Measurements from ENCODE around the gene SULT1A1. TPM values are rescaled to one million over a fixed set of nuclear protein-coding genes. Genes with fewer than 3 reads are reported as not detected.

SULT1A1 gene
- total and polyA plus RNA-seq, 2 of the 13 experiments (the other 11 are each of a cell fraction or from before 2014, with no cell fraction given) = 114 to 147 TPM

DNA sequence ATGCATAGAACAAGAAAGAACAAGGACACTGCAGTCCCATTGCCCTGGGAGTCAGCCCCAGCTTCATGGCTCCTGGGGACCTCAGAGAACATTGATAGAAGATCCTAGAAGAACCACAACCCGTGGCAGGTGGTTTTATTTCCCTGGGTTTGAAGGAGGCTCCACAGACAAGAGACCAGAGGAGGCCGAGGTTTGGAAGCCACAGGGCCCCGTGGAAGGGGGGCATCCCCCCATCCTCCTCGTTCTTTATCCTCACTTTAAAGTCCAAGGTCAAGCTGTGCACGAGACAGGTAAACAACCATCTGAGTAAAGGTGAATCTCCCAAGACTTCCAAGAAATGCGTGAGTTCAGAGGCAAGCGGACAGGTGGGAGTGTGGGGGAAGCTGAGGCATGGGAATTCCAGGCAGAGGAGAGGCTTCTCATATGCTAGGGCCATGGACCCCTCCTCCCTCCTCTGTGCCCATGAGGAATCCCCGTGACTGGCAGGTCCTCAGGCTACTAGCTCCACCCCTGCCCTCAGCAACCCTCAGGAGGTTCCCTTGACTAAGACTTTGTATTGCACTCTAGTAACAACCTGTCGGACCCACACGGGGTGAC lies 849 bp upstream of the SULT1A1 start (continued):
- TF ChIP-seq NR2F1 (CRISPR knock-in tag; IDR thresholded peaks at IDR 0.05) = no peak
- peak; percentile 45; the same call in 1 of the 2 replicates for TF ChIP-seq RXRA (CRISPR knock-in tag; IDR thresholded peaks at IDR 0.05)
- no peak for TF ChIP-seq STAG1 (CRISPR knock-in tag; IDR thresholded peaks at IDR 0.05)
- no peak for TF ChIP-seq FOXO4 (CRISPR knock-in tag; conservative IDR thresholded peaks at IDR 0.05)
- 0 out of 2 replicates have a peak, but pooled peaks have one; percentile 39 for TF ChIP-seq ZSCAN31 (CRISPR knock-in tag; IDR thresholded peaks at IDR 0.05; ENCODE audit: low read depth)
- no peak for TF ChIP-seq CEBPG (CRISPR knock-in tag; IDR thresholded peaks at IDR 0.05)
- TF ChIP-seq MATR3 (CRISPR knock-in tag; IDR thresholded peaks at IDR 0.05) = no peak
- no peak for TF ChIP-seq TCF7 (IDR thresholded peaks at IDR 0.05; ENCODE audit: low read depth)
- no peak for TF ChIP-seq ZNF430 (CRISPR knock-in tag; IDR thresholded peaks at IDR 0.05)
- TF ChIP-seq KLF9 (CRISPR knock-in tag; IDR thresholded peaks at IDR 0.05; ENCODE audit: low read depth) = no peak
- TF ChIP-seq, protein P1, sequence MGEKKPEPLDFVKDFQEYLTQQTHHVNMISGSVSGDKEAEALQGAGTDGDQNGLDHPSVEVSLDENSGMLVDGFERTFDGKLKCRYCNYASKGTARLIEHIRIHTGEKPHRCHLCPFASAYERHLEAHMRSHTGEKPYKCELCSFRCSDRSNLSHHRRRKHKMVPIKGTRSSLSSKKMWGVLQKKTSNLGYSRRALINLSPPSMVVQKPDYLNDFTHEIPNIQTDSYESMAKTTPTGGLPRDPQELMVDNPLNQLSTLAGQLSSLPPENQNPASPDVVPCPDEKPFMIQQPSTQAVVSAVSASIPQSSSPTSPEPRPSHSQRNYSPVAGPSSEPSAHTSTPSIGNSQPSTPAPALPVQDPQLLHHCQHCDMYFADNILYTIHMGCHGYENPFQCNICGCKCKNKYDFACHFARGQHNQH (CRISPR knock-in tag; IDR thresholded peaks at IDR 0.05) = peak; percentile 43; the same call in 1 of the 2 replicates
- TF ChIP-seq EHMT2 (IDR thresholded peaks at IDR 0.05; ENCODE audit: borderline replicate concordance, low read depth, low read length) = no peak
- TF ChIP-seq ZNF766 (CRISPR knock-in tag; IDR thresholded peaks at IDR 0.05; ENCODE audit: borderline replicate concordance) = 0 out of 2 replicates have a peak, but pooled peaks have one; percentile 2
- no peak for TF ChIP-seq RORA (CRISPR knock-in tag; IDR thresholded peaks at IDR 0.05)
- TF ChIP-seq ZSCAN30 (CRISPR knock-in tag; IDR thresholded peaks at IDR 0.05) = no peak
- TF ChIP-seq NR2C2 (CRISPR knock-in tag; IDR thresholded peaks at IDR 0.05; ENCODE audit: borderline replicate concordance) = no peak
- peak; percentile 46; the same call in 1 of the 2 replicates for TF ChIP-seq ZNF414 (CRISPR knock-in tag; IDR thresholded peaks at IDR 0.05)
- TF ChIP-seq EED (CRISPR knock-in tag; IDR thresholded peaks at IDR 0.05) = 0 out of 2 replicates have a peak, but pooled peaks have one; percentile 26
- TF ChIP-seq HDAC2 (CRISPR knock-in tag; IDR thresholded peaks at IDR 0.05) = peak; percentile 6; the same call in 1 of the 2 replicates
- TF ChIP-seq ZNF572 (CRISPR knock-in tag; IDR thresholded peaks at IDR 0.05) = peak; percentile 82; the same call in 1 of the 2 replicates
- TF ChIP-seq ZFP41 (CRISPR knock-in tag; IDR thresholded peaks at IDR 0.05; ENCODE audit: borderline replicate concordance) = no peak
- TF ChIP-seq ZNF557 (CRISPR knock-in tag; IDR thresholded peaks at IDR 0.05) = no peak
- TF ChIP-seq, protein P2, sequence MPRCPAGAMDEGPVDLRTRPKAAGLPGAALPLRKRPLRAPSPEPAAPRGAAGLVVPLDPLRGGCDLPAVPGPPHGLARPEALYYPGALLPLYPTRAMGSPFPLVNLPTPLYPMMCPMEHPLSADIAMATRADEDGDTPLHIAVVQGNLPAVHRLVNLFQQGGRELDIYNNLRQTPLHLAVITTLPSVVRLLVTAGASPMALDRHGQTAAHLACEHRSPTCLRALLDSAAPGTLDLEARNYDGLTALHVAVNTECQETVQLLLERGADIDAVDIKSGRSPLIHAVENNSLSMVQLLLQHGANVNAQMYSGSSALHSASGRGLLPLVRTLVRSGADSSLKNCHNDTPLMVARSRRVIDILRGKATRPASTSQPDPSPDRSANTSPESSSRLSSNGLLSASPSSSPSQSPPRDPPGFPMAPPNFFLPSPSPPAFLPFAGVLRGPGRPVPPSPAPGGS (CRISPR knock-in tag; IDR thresholded peaks at IDR 0.05) = peak; percentile 75; the same call in 1 of the 2 replicates
- TF ChIP-seq ZNF549 (CRISPR knock-in tag; IDR thresholded peaks at IDR 0.05) = no peak
- TF ChIP-seq FOXK1 (CRISPR knock-in tag; IDR thresholded peaks at IDR 0.05; ENCODE audit: borderline replicate concordance, low read depth) = no peak
- no peak for TF ChIP-seq ZNF629 (CRISPR knock-in tag; conservative IDR thresholded peaks at IDR 0.05)
- no peak for TF ChIP-seq SAP130 (CRISPR knock-in tag; IDR thresholded peaks at IDR 0.05; ENCODE audit: low read depth)
- TF ChIP-seq FIP1L1 (IDR thresholded peaks at IDR 0.05; ENCODE audit: borderline replicate concordance, insufficient read depth, low read depth, low read length) = no peak
- no peak for TF ChIP-seq NCOA5 (CRISPR knock-in tag; IDR thresholded peaks at IDR 0.05)
